PC-3 (cell line): ENCODE results near the gene SIDT1.

Experiments
- EZH2 ChIP-seq: fragments of 300-600 bp; sonication (generic); IDR thresholded peaks from one replicate; pipeline ENCODE4 v1.6.1; 2017; ENCODE audit warnings: antibody characterized with exemption, mild to moderate bottlenecking, low read length; ENCODE audit not compliant: unreplicated experiment
- TF ChIP-seq, protein P1 (sequence below): fragments of 300-600 bp; sonication (generic); conservative IDR thresholded peaks from 2 replicates; pipeline ENCODE4 v1.5.1; 2017; ENCODE audit warnings: antibody characterized with exemption, low read depth, mild to moderate bottlenecking, low read length

DNA sequence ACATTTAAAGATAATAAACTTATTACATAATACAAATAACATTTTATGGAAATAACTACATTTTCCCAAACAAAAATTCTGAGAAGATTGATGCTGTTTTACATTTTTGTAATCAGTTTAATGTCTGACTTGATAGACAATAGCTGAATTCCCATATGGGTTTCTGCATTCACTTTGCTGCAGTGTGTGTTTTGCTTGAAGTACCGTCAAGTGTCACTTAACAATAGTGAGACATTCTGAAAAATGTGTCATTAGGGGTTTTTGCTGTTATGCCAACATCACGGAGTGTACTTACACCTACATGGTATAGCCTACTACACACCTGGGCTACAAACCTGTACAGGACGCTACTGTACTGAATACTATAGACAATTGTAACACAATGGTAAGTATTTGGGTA, 106.6 kb downstream of the SIDT1 start:
- TF ChIP-seq EZH2, result no peak
- TF ChIP-seq, protein P1, sequence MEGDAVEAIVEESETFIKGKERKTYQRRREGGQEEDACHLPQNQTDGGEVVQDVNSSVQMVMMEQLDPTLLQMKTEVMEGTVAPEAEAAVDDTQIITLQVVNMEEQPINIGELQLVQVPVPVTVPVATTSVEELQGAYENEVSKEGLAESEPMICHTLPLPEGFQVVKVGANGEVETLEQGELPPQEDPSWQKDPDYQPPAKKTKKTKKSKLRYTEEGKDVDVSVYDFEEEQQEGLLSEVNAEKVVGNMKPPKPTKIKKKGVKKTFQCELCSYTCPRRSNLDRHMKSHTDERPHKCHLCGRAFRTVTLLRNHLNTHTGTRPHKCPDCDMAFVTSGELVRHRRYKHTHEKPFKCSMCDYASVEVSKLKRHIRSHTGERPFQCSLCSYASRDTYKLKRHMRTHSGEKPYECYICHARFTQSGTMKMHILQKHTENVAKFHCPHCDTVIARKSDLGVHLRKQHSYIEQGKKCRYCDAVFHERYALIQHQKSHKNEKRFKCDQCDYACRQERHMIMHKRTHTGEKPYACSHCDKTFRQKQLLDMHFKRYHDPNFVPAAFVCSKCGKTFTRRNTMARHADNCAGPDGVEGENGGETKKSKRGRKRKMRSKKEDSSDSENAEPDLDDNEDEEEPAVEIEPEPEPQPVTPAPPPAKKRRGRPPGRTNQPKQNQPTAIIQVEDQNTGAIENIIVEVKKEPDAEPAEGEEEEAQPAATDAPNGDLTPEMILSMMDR, result no peak
